IPS-20b (cell line): ENCODE data around the gene RELL1.

ENCODE experiments used
- H3K27ac ChIP-seq: one replicate; pipeline ENCODE4 v1.5.1; 2013; ENCODE audit warnings: low read length
- H3K27me3 ChIP-seq: 2 replicates; pipeline ENCODE4 v1.6.1; 2013; ENCODE audit warnings: mild to moderate bottlenecking, low read length, inconsistent platforms; ENCODE audit not compliant: insufficient read depth
- H3K36me3 ChIP-seq: 2 replicates; pipeline ENCODE4 v1.6.1; 2013; ENCODE audit warnings: low read depth, mild to moderate bottlenecking, inconsistent platforms, low read length, moderate library complexity; ENCODE audit not compliant: insufficient read depth
- H3K4me1 ChIP-seq: 2 replicates; pipeline ENCODE4 v1.6.1; 2013; ENCODE audit warnings: mild to moderate bottlenecking, control low read depth, inconsistent platforms, low read length, moderate library complexity; ENCODE audit not compliant: insufficient read depth
- H3K4me3 ChIP-seq: 2 replicates; pipeline ENCODE4 v1.5.1; 2013; ENCODE audit warnings: mild to moderate bottlenecking, low read length, inconsistent platforms
- H3K9ac ChIP-seq: 2 replicates; pipeline ENCODE4 v1.6.1; 2013; ENCODE audit warnings: low read depth, mild to moderate bottlenecking, inconsistent platforms, low read length, moderate library complexity
- H3K9me3 ChIP-seq: 2 replicates; pipeline ENCODE4 v1.6.1; 2013; ENCODE audit warnings: mild to moderate bottlenecking, low read depth, low read length, inconsistent platforms; ENCODE audit not compliant: insufficient read depth

Gene RELL1, protein sequence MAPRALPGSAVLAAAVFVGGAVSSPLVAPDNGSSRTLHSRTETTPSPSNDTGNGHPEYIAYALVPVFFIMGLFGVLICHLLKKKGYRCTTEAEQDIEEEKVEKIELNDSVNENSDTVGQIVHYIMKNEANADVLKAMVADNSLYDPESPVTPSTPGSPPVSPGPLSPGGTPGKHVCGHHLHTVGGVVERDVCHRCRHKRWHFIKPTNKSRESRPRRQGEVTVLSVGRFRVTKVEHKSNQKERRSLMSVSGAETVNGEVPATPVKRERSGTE

DNA sequence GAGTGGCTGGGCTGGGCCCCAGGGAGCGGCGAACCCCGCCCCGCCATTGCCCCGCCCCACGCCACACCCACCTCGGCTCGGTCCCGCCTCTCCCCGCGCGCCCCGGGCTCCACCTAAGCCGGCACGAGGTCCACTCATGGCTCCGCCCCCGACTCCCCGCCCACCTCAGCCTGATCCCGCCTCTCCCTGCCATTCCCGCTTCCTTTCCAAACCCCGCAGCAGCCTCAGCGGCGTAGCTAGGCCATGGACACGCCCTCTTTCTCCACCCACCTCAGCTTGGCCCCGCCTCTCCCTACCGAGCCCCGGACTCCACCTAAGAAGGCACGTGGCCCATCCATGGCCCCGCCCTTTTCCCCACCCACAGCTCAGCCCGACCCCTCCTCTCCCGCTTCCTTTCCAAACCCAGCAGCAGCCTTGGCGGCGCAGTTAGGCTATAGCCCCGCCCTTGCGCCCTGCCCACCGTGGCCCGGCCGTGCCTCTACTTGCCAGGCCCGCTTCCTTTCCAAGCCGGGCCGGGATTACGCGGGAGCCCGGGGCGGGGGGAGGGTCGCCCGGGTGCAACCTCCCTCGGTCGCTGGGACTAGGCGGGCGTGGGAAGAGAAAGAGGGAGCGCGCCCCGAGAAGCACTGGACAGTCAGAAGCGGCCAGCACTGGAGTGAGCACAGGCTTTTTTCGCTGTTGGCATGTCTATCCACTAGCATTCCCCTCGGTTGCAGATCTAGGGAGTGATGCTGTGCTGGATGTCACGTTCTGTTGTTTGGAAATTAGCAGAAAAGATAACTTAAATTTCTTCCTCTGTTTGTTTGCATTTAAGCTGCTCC lies at the start of gene RELL1:
Gene RELL1 (minus strand): TSS at position 4 of the 821 bp plus-strand sequence. CDS start 89 bp downstream, outside the sequence.
- Histone ChIP-seq H3K27ac (no peak within 1 kb of the TSS), H3K4me3 (peak within 1 kb of the TSS; percentile 70), H3K9ac (peak within 1 kb of the TSS; percentile 74), H3K4me1 (peaks cover 22% of the 10 kb centered on the region), H3K9me3 (no peaks in the 10 kb centered on the region), H3K36me3 (no peaks in the 10 kb centered on the region), H3K27me3 (peaks cover 30% of the 10 kb centered on the region)

DNA sequence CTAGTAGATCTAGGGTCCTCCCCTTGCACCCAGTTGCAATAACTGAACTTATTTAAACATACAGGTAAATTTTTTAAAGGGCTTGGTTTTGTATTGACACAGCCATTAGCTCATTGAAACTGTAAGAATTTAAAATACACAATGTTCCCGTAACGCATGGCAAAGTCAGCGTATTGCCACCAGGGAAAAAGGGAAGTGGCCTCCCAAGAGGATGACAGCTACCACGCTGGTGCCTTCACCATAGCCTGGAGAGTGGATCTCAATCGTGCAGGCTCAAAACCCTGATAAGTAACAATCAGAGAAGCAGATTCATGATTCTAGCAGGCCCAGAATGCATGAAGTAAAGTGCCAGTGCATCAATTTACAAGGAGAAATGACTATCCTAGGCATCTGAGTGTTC lies 49.4 kb upstream of the RELL1 start:
- no peak overlapping the region for H3K9ac ChIP-seq
- no peaks in the 10 kb centered on the region for H3K9me3 ChIP-seq
- no peak overlapping the region for H3K27ac ChIP-seq
- H3K4me1 ChIP-seq = no peaks in the 10 kb centered on the region; the same call in 1 of the 2 replicates
- H3K4me3 ChIP-seq = no peak overlapping the region
- no peaks in the 10 kb centered on the region for H3K36me3 ChIP-seq
- no peaks in the 10 kb centered on the region for H3K27me3 ChIP-seq

DNA sequence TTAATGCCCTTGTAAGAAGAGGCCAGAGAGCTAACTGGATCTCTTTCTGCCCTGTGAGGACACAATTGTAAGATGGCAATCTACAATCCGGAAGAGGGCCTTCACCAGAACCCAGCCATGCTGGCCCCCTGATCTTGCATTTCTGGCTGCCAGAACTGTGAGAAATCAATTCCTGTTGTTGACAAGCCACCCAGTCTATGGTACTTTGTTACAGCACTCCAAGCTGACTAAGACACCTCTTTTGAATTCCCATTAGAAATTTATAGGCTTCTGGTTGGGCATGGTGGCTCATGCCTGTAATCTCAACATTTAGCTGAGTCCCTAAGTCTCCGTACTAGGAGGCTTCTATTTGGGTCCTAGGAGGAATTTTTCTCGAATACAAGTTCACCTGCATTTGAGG lies 48.8 kb upstream of the RELL1 start:
- Histone ChIP-seq H3K27me3 (no peaks in the 10 kb centered on the region), H3K4me1 (peaks cover 5% of the 10 kb centered on the region; the same call in 1 of the 2 replicates), H3K4me3 (no peak overlapping the region), H3K36me3 (no peaks in the 10 kb centered on the region), H3K27ac (no peak overlapping the region), H3K9ac (no peak overlapping the region), H3K9me3 (no peaks in the 10 kb centered on the region)

DNA sequence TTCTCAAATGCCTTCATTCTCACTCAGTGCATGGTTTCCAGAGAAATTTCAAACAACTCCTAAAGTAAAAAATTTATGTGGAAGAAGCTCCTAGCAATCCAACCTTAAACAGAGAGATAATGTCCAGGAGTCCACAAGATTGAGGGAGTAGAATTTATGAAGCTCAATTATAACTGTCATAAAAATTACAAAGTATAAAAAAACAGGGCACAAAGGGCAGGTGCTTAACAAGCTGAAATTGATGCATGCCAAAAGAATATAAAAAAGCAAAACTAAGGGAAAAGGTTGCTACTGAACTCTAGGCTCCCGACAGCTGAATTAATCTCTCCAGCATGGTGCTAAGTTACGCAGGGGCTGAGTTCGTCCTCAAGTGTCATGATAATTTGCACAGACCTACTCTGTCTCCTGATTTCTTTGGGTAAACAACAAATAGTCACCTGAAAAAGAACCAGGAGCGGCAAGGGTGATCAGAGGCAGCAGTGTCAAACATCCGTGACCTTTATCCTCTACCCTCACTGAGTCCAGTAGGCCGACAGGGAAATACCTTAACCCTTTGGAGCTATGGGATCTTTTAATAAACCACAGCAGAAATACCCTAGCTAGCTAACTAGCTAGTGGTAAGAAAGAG lies 47.2 kb upstream of the RELL1 start:
- no peak overlapping the region for H3K4me3 ChIP-seq
- no peak overlapping the region for H3K9ac ChIP-seq
- H3K4me1 ChIP-seq = peaks cover 12% of the 10 kb centered on the region
- no peaks in the 10 kb centered on the region for H3K27me3 ChIP-seq
- no peaks in the 10 kb centered on the region for H3K9me3 ChIP-seq
- H3K36me3 ChIP-seq = no peaks in the 10 kb centered on the region
- H3K27ac ChIP-seq = no peak overlapping the region

DNA sequence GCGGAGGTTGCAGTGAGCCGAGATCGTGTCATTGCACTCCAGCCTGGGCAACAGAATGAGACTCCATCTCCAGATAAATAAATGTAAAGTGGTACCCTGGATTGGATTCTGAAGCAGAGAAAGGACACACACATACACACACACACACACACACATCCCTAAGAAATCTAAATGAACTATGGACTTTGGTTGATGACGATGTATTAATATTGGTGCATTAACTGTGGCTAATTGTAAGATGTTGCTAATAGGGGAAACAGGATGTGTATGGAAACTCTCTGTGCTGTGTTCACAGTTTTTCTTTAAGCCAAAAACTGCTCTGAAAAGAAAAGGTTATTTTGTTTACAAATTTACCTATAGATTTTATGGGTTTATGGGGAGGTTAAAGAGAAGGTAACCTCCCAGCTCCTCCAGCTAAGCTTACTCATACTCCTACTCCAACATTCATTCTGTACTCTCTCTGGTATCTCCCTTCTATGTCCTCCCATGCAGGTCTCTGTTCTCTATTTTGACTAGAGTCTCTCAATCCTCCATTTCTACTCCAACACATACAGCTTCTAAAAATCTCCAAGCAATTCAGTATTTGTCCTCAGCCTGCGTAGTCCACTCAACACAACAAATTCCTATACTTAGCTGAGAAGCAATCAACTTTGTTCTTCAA lies 46.5 kb upstream of the RELL1 start:
- Histone ChIP-seq H3K9me3 (no peaks in the 10 kb centered on the region), H3K4me1 (peaks cover 12% of the 10 kb centered on the region), H3K27ac (no peak overlapping the region), H3K27me3 (no peaks in the 10 kb centered on the region), H3K36me3 (no peaks in the 10 kb centered on the region), H3K9ac (no peak overlapping the region), H3K4me3 (no peak overlapping the region)

DNA sequence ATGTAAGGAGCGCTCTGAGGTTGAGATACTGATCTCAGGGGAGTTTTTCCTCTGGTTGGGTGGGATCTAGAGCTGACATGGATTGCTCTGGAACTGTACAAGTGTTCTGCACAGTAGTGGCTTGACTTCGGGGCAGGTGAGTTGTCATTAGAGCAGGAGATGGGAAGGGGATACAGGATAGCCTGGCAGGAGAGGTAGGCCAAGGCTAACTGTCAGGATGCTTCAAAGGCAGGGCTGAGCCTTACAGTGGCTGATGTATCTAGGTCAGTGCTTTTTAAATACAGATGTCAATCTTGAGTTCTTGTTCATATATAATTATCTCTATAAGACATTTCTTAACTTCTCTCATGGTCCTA lies 43.5 kb upstream of the RELL1 start:
- H3K9me3 ChIP-seq = no peaks in the 10 kb centered on the region
- H3K4me3 ChIP-seq = no peak overlapping the region
- peaks cover 12% of the 10 kb centered on the region for H3K4me1 ChIP-seq
- no peaks in the 10 kb centered on the region for H3K27me3 ChIP-seq
- no peak overlapping the region for H3K9ac ChIP-seq
- H3K27ac ChIP-seq = no peak overlapping the region
- H3K36me3 ChIP-seq = no peaks in the 10 kb centered on the region

DNA sequence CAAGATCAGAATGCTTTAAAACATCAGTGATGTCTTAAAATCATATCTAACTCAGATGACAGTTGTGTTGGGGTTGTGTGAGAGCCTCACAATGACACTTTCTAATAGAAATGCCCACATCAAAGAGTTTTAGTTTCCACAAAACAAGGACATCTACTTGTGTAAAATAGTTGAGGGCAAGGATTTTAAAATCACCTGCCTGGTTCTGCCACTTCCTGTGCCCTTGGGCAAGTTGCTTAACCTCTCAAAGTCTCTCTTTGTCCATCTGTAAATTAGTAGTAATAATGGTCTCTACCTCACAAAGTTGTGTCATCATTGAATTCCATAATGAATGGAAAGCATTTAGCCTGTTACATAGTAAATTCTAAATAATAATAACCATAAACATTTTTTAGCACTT lies 41.9 kb upstream of the RELL1 start:
- Histone ChIP-seq H3K4me3 (no peak overlapping the region), H3K4me1 (peaks cover 12% of the 10 kb centered on the region), H3K9me3 (no peaks in the 10 kb centered on the region), H3K9ac (no peak overlapping the region), H3K27ac (no peak overlapping the region), H3K36me3 (no peaks in the 10 kb centered on the region), H3K27me3 (no peaks in the 10 kb centered on the region)

DNA sequence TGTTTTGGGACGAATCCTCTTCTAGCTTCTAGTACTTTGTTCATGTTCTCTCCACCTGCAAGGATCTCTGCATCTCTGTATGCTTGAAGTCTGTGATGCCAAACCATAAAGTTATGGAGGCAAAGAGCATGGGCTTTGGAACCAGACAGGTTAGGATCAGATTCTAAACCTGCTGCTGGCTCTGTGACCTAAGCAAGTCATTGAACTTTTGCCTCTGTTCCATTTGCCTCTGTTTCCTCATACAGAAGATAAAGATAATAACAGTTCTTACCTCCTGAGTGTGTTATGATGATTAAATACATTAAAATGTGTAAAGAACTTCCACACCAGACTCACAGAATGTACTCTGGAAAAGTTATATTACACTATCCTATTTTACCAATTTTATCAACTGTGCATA lies 41.5 kb upstream of the RELL1 start:
- Histone ChIP-seq H3K27me3 (no peaks in the 10 kb centered on the region), H3K36me3 (no peaks in the 10 kb centered on the region), H3K9me3 (no peaks in the 10 kb centered on the region), H3K4me1 (peaks cover 12% of the 10 kb centered on the region), H3K4me3 (no peak overlapping the region), H3K27ac (no peak overlapping the region), H3K9ac (no peak overlapping the region)

DNA sequence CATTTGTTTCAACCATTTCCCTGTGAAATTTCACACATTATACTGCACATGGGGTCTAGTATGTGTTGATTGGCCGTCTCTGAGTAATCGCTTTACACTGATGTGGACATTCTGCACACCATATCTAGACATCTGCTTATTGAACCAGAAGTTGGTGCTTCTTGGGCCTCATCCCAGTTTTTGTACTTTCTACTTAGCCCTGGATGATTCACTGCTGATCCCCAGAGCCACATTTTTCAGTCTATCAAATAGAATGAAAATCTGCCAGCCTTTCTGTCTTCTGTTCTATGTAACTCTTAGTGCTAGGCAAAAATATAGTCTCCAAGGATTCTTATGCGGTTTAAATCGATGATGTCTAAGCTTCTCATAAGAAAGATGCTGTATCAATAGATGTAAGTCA lies 40.5 kb upstream of the RELL1 start:
- Histone ChIP-seq H3K27me3 (no peaks in the 10 kb centered on the region), H3K4me1 (peaks cover 12% of the 10 kb centered on the region), H3K9me3 (no peaks in the 10 kb centered on the region), H3K4me3 (no peak overlapping the region), H3K36me3 (no peaks in the 10 kb centered on the region), H3K27ac (no peak overlapping the region), H3K9ac (no peak overlapping the region)

DNA sequence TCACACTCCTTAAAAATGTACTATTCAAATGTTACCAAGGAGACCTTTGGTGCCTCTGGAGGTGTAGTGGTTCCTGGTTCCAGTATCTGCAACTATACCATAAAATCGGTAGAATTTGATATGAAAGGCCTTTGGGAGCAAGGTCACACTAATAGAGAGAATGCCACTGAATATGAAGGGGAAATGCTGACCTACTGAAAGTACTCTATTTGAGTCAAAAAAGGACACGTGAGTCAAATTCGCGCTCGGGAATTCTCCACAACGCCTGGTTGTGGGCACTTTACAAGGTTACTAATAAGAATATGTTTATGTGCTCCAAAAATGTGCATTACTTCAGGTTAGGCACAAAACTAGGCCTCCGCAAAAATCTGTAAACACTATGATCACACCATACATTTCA lies 39.5 kb upstream of the RELL1 start:
- Histone ChIP-seq H3K4me3 (no peak overlapping the region), H3K27me3 (no peaks in the 10 kb centered on the region), H3K27ac (no peak overlapping the region), H3K36me3 (no peaks in the 10 kb centered on the region), H3K4me1 (peaks cover 12% of the 10 kb centered on the region), H3K9me3 (no peaks in the 10 kb centered on the region), H3K9ac (no peak overlapping the region)

DNA sequence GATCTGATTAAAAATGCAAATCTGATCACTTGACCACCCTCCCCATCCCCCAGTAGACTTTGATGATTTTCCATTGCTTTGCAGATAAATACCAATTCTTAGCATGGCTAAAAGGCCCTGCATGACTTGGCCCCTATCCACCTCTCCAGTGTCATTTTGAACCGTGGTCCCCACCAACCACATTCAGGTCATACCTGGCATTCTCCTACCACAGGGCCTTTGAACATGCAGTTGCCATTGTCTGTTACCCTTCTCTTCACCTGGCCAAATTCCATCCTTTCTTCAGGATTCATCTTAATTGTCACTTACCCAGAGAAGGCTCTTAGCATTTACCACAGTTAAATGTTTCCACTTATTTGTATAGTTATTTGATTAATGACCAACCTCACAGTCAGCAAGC lies 36.9 kb upstream of the RELL1 start:
- Histone ChIP-seq H3K9me3 (no peaks in the 10 kb centered on the region), H3K27ac (no peak overlapping the region), H3K27me3 (no peaks in the 10 kb centered on the region), H3K9ac (no peak overlapping the region), H3K36me3 (no peaks in the 10 kb centered on the region), H3K4me1 (no peaks in the 10 kb centered on the region), H3K4me3 (no peak overlapping the region)
